ENCODE results near the gene DPEP1. TPM values are rescaled to one million over a fixed set of nuclear protein-coding genes. Genes with fewer than 3 reads are reported as not detected.

The DPEP1 gene
- total RNA-seq, 1 experiment from 2014 or later = 1.1 TPM

- no peak for TF ChIP-seq POLR2AphosphoS5 (IDR thresholded peaks at IDR 0.05; ENCODE audit: low read depth, low read length)
These were observed 8.4 kb downstream of the DPEP1 start (continued) for GRCh38 chr16:89621698-89622409.

GRCh38 chr16:89623511-89624261 is 10.2 kb downstream of the DPEP1 start:
- no peak overlapping the region for H3K27ac ChIP-seq (ENCODE audit: low read depth, low read length)
- no peak overlapping the region for H3K4me2 ChIP-seq (ENCODE audit: low read length)
- H4K20me1 ChIP-seq (ENCODE audit: insufficient read depth) = no peaks in the 10 kb centered on the region
- H2AFZ ChIP-seq (ENCODE audit: low read depth, low read length, poor library complexity, severe bottlenecking) = no peak overlapping the region
- H3K36me3 ChIP-seq (ENCODE audit: control insufficient read depth in 1 of 2, insufficient read depth in 2 of 2, low read length in 2 of 2) = no peaks in the 10 kb centered on the region
- RAD21 ChIA-PET (ENCODE audit: low non-redundant PET in 1 of 2, low total read pairs in 2 of 2, uncharacterized antibody in 2 of 2, unreplicated experiment in 2 of 2) = no interaction called here
- no peaks in the 10 kb centered on the region for H3K9me2 ChIP-seq (ENCODE audit: insufficient read depth)
- no peaks in the 10 kb centered on the region for H3K27me3 ChIP-seq (ENCODE audit: insufficient read depth, low read length)
- BruUV-seq (replicated peaks) = no TSS peak
- no peak for DNase-seq (ENCODE audit: low read depth, low spot score)
- H3K9ac ChIP-seq (ENCODE audit: low read length) = no peak overlapping the region
- no peaks in the 10 kb centered on the region for H3K9me3 ChIP-seq (ENCODE audit: control insufficient read depth in 1 of 2, insufficient read depth in 1 of 2, low read depth in 1 of 2, low read length in 2 of 2)
- intact Hi-C loops (cut with micrococcal nuclease) = no loop called here
- no peak for TF ChIP-seq MAX (IDR thresholded peaks at IDR 0.05)
- TF ChIP-seq CBX3 (IDR thresholded peaks at IDR 0.05; ENCODE audit: low read depth) = no peak
- TF ChIP-seq CEBPB (IDR thresholded peaks at IDR 0.05; ENCODE audit: low read depth) = no peak
- POLR2A ChIA-PET = no interaction called here
- CTCF ChIA-PET = interaction anchor here (0.8 kb wide), 1 partner anchor 8 kb away, joined by 3 read pairs; no protein-coding TSS in a partner anchor
- no peak overlapping the region for H3K4me3 ChIP-seq (replicated peaks in 1 of 2; ENCODE audit: low read depth in 1 of 2, low read length in 2 of 2)
- H3K4me1 ChIP-seq (ENCODE audit: control insufficient read depth in 1 of 2, insufficient read depth in 2 of 2, low read length in 2 of 2) = no peaks in the 10 kb centered on the region; a peak in 1 of 4 replicates
- ATAC-seq = no peak
- H3K79me2 ChIP-seq (ENCODE audit: insufficient read depth, low read length) = no peaks in the 10 kb centered on the region
